SU-DHL-6 (cell line): ENCODE measurements around the gene MAP3K7CL.

Source experiments
- CTCF ChIP-seq: fragments of 200-600 bp; sonication (generic); IDR thresholded peaks from one replicate; pipeline ENCODE4 v1.5.1; 2017; ENCODE audit warnings: antibody characterized with exemption, mild to moderate bottlenecking, low read length, moderate library complexity; ENCODE audit not compliant: insufficient read depth, poor library complexity, severe bottlenecking
- EZH2phosphoT487 ChIP-seq: fragments of 200-600 bp; sonication (generic), shearing (Covaris generic); conservative IDR thresholded peaks from 2 replicates; pipeline ENCODE4 v1.6.1; 2018; ENCODE audit warnings: mild to moderate bottlenecking, antibody characterized with exemption, low read length, moderate library complexity, mixed read lengths

- TF ChIP-seq CTCF, result no peak
- no peak for TF ChIP-seq EZH2phosphoT487
Observed at GRCh38 chr21:29133796-29134195, 3.4 kb downstream of the MAP3K7CL start.
